ENCODE results near the gene GGCX. TPM values are rescaled to one million over a fixed set of nuclear protein-coding genes. Genes with fewer than 3 reads are reported as not detected.
"Not testable (repeated sequence)": the region's sequence is repeated elsewhere in the genome, so short reads cannot be mapped to it uniquely, and the experiment has no call there.

GGCX gene
- total and polyA plus RNA-seq, 2 experiments from 2014 or later: 64.5 to 66.1 TPM

- Histone ChIP-seq H3K36me3 (replicated peaks; ENCODE audit: insufficient read depth, low read depth) (no peaks in the 10 kb centered on the region), H4K20me1 (ENCODE audit: insufficient read depth, poor library complexity, severe bottlenecking) (peaks cover 5% of the 10 kb centered on the region), H3K79me2 (peaks cover 20% of the 10 kb centered on the region), H3K9me2 (replicated peaks; ENCODE audit: insufficient read depth) (no peaks in the 10 kb centered on the region), H2AFZ (peak overlapping the region; percentile 48), H3K9me3 (ENCODE audit: low read depth) (no peaks in the 10 kb centered on the region), H3K4me3 (peak overlapping the region; percentile 25), H3K27me3 (no peaks in the 10 kb centered on the region), H3K4me2 (peak overlapping the region; percentile 81), H3K27ac (peak overlapping the region; percentile 90), H3K4me1 (ENCODE audit: insufficient read depth) (peaks cover 10% of the 10 kb centered on the region)
- no peak for TF ChIP-seq CTCF (IDR thresholded peaks at IDR 0.05; ENCODE audit: poor library complexity)
- TF ChIP-seq EZH2 (IDR thresholded peaks at IDR 0.05; ENCODE audit: borderline replicate concordance): no peak
- no peak for TF ChIP-seq EZH2phosphoT487 (IDR thresholded peaks at IDR 0.05; ENCODE audit: low read depth, severe bottlenecking, unreplicated experiment)
- WGBS (ENCODE audit: low lambda C conversion rate, missing lambda C conversion rate): 27% methylated on average over 13 of the region's 13 CpGs
- DNase-seq (ENCODE audit: low spot score): no peak
These were observed 33.5 kb upstream of the GGCX start for GRCh38 chr2:85594715-85595300.

- H3K36me3 ChIP-seq (replicated peaks; ENCODE audit: insufficient read depth, low read depth): no peaks in the 10 kb centered on the region
- WGBS (ENCODE audit: low lambda C conversion rate, missing lambda C conversion rate): 51% methylated on average over 3 of the region's 3 CpGs
- no peak overlapping the region for H3K4me2 ChIP-seq
- DNase-seq (ENCODE audit: low spot score): no peak
- H3K27ac ChIP-seq: no peak overlapping the region
- H3K9me2 ChIP-seq (replicated peaks; ENCODE audit: insufficient read depth): no peaks in the 10 kb centered on the region
- peaks cover 14% of the 10 kb centered on the region for H3K4me1 ChIP-seq (ENCODE audit: insufficient read depth)
- H3K9me3 ChIP-seq (ENCODE audit: low read depth): no peaks in the 10 kb centered on the region
- H4K20me1 ChIP-seq (ENCODE audit: insufficient read depth, poor library complexity, severe bottlenecking): peaks cover 5% of the 10 kb centered on the region
- TF ChIP-seq EZH2 (IDR thresholded peaks at IDR 0.05; ENCODE audit: borderline replicate concordance) (no peak), CTCF (IDR thresholded peaks at IDR 0.05; ENCODE audit: poor library complexity) (no peak), EZH2phosphoT487 (IDR thresholded peaks at IDR 0.05; ENCODE audit: low read depth, severe bottlenecking, unreplicated experiment) (no peak)
- H3K27me3 ChIP-seq: no peaks in the 10 kb centered on the region
- H3K79me2 ChIP-seq: peaks cover 20% of the 10 kb centered on the region
- no peak overlapping the region for H2AFZ ChIP-seq
- no peak overlapping the region for H3K4me3 ChIP-seq
These were observed 31.7 kb upstream of the GGCX start for GRCh38 chr2:85593023-85593422.

GRCh38 chr2:85592299-85592698 is 31.0 kb upstream of the GGCX start:
- H3K4me2 ChIP-seq; H3K27me3 ChIP-seq; H3K36me3 ChIP-seq (replicated peaks; ENCODE audit: insufficient read depth, low read depth); H3K9me2 ChIP-seq (replicated peaks; ENCODE audit: insufficient read depth); DNase-seq (ENCODE audit: low spot score); H3K9me3 ChIP-seq (ENCODE audit: low read depth); H2AFZ ChIP-seq; H4K20me1 ChIP-seq (ENCODE audit: insufficient read depth, poor library complexity, severe bottlenecking); H3K27ac ChIP-seq; H3K4me3 ChIP-seq: not testable (repeated sequence)
- peaks cover 14% of the 10 kb centered on the region for H3K4me1 ChIP-seq (ENCODE audit: insufficient read depth)
- WGBS (ENCODE audit: low lambda C conversion rate, missing lambda C conversion rate): 90% methylated on average over 9 of the region's 9 CpGs
- peaks cover 16% of the 10 kb centered on the region for H3K79me2 ChIP-seq

- peaks cover 8% of the 10 kb centered on the region for H3K79me2 ChIP-seq
- no peaks in the 10 kb centered on the region for H3K9me3 ChIP-seq (ENCODE audit: low read depth)
- no peaks in the 10 kb centered on the region for H3K36me3 ChIP-seq (replicated peaks; ENCODE audit: insufficient read depth, low read depth)
- H3K9me2 ChIP-seq (replicated peaks; ENCODE audit: insufficient read depth): no peaks in the 10 kb centered on the region
- no peak overlapping the region for H3K4me3 ChIP-seq
- no peaks in the 10 kb centered on the region for H3K27me3 ChIP-seq
- H4K20me1 ChIP-seq (ENCODE audit: insufficient read depth, poor library complexity, severe bottlenecking): peaks cover 3% of the 10 kb centered on the region
- H2AFZ ChIP-seq: no peak overlapping the region
- 85% methylated on average over 12 of the region's 12 CpGs for WGBS (ENCODE audit: low lambda C conversion rate, missing lambda C conversion rate)
- peak overlapping the region; percentile 79 for H3K27ac ChIP-seq
- TF ChIP-seq EZH2 (IDR thresholded peaks at IDR 0.05; ENCODE audit: borderline replicate concordance) (no peak), EZH2phosphoT487 (IDR thresholded peaks at IDR 0.05; ENCODE audit: low read depth, severe bottlenecking, unreplicated experiment) (no peak), CTCF (IDR thresholded peaks at IDR 0.05; ENCODE audit: poor library complexity) (no peak)
- H3K4me2 ChIP-seq: no peak overlapping the region
- no peak for DNase-seq (ENCODE audit: low spot score)
- peaks cover 12% of the 10 kb centered on the region for H3K4me1 ChIP-seq (ENCODE audit: insufficient read depth)
These were observed 30.3 kb upstream of the GGCX start for GRCh38 chr2:85591563-85591962.

Measured in hepatocyte (in vitro differentiated cells).